GM18868 (cell line): ENCODE results near the gene PIERCE2.
"Not testable (repeated sequence)": the region's sequence is repeated elsewhere in the genome, so short reads cannot be mapped to it uniquely, and the experiment has no call there.

Experiments used
- ATAC-seq: cut with Tn5 transposase; IDR thresholded peaks from one replicate; pipeline ENCODE4 v1.9.1; 2021; ENCODE audit warnings: mild to moderate bottlenecking, moderate library complexity; ENCODE audit not compliant: unreplicated experiment

PIERCE2 gene

GRCh38 chr15:55422089-55422488 lies 13.8 kb downstream of the PIERCE2 start:
- ATAC-seq = no peak

- ATAC-seq = peak; percentile 79
Observed at GRCh38 chr15:55434989-55435825, 26.9 kb downstream of the PIERCE2 start.

GRCh38 chr15:55443141-55443540 lies 34.8 kb downstream of the PIERCE2 start:
- not testable (repeated sequence) for ATAC-seq

- not testable (repeated sequence) for ATAC-seq
Observed at GRCh38 chr15:55445936-55446335, 37.6 kb downstream of the PIERCE2 start.

- ATAC-seq = not testable (repeated sequence)
Observed at GRCh38 chr15:55446379-55447029, 38.2 kb downstream of the PIERCE2 start.

- ATAC-seq = not testable (repeated sequence)
Observed at GRCh38 chr15:55447030-55447394, 38.7 kb downstream of the PIERCE2 start.

- ATAC-seq = no peak
Observed at GRCh38 chr15:55457401-55458022, 49.2 kb downstream of the PIERCE2 start.

GRCh38 chr15:55461447-55461846 lies 53.2 kb downstream of the PIERCE2 start:
- ATAC-seq = no peak

GRCh38 chr15:55468321-55468720 lies 60.0 kb downstream of the PIERCE2 start:
- no peak for ATAC-seq
